Activated T-helper 2 cell treated with anti-CD3 and anti-CD28 coated beads, Interferon-gamma antibody, Interleukin-2, Interleukin-4, amounts not matched to agents 10 μg/mL and 5 μg/mL and 100 μg/mL, durations not matched to agents 14 hours and 24 hours and 36 hours (primary cell): ENCODE results near the gene ADCY10. TPM values are rescaled to one million over a fixed set of nuclear protein-coding genes. Genes with fewer than 3 reads are reported as not detected.

ENCODE experiments used
- DNase-seq: peaks from one replicate; pipeline ENCODE4 v3.0.0; 2021; ENCODE audit warnings: low spot score
- H3K27ac Mint-ChIP-seq: one replicate; pipeline ENCODE4 v1.8.0; 2021; ENCODE audit warnings: mixed read lengths
- H3K27me3 Mint-ChIP-seq: one replicate; pipeline ENCODE4 v1.8.0; 2021; ENCODE audit warnings: low read depth, mixed read lengths
- H3K36me3 Mint-ChIP-seq: one replicate; pipeline ENCODE4 v1.8.0; 2021; ENCODE audit warnings: low read depth, mixed read lengths
- H3K4me1 Mint-ChIP-seq: one replicate; pipeline ENCODE4 v1.8.0; 2021; ENCODE audit warnings: low read depth, mixed read lengths
- H3K4me3 Mint-ChIP-seq: one replicate; pipeline ENCODE4 v1.8.0; 2021; ENCODE audit warnings: low read depth, mild to moderate bottlenecking, moderate library complexity, mixed read lengths
- H3K9me3 Mint-ChIP-seq: one replicate; pipeline ENCODE4 v1.8.0; 2021; ENCODE audit warnings: mixed read lengths
- intact Hi-C: fragments of 100-400 bp; cut with micrococcal nuclease; formaldehyde crosslinking; loops from one replicate; pipeline ENCODE4 v1.15.1; 2023
- total RNA-seq: library from RNA; stranded (reverse); gene quantifications from 2 replicates; pipeline ENCODE4 v1.2.3, GENCODE V29; 2022

The ADCY10 gene
- total RNA-seq, 1 donor from 2014 or later: 0.09 TPM

- Mint-ChIP-seq H3K27ac (no peak overlapping the region), H3K4me3 (no peak overlapping the region), H3K27me3 (no peaks in the 10 kb centered on the region), H3K9me3 (no peaks in the 10 kb centered on the region), H3K4me1 (peaks cover 7% of the 10 kb centered on the region), H3K36me3 (peaks cover 26% of the 10 kb centered on the region)
- intact Hi-C loops: no loop called here
- no peak for DNase-seq
These were observed 124.4 kb downstream of the ADCY10 start for GRCh38 chr1:167789501-167789900.

- H3K27me3 Mint-ChIP-seq: no peaks in the 10 kb centered on the region
- peaks cover 5% of the 10 kb centered on the region for H3K4me1 Mint-ChIP-seq
- peaks cover 4% of the 10 kb centered on the region for H3K9me3 Mint-ChIP-seq
- no peak for DNase-seq
- H3K27ac Mint-ChIP-seq: no peak overlapping the region
- no peak overlapping the region for H3K4me3 Mint-ChIP-seq
- intact Hi-C loops: no loop called here
- H3K36me3 Mint-ChIP-seq: peaks cover 18% of the 10 kb centered on the region
These were observed 127.4 kb downstream of the ADCY10 start for GRCh38 chr1:167786502-167786901.

- intact Hi-C loops: no loop called here
- Mint-ChIP-seq H3K27me3 (no peaks in the 10 kb centered on the region), H3K27ac (no peak overlapping the region), H3K36me3 (peaks cover 28% of the 10 kb centered on the region), H3K4me3 (no peak overlapping the region), H3K4me1 (peaks cover 5% of the 10 kb centered on the region), H3K9me3 (peaks cover 19% of the 10 kb centered on the region)
- DNase-seq: no peak
These were observed 128.9 kb downstream of the ADCY10 start for GRCh38 chr1:167784876-167785550.

GRCh38 chr1:167782946-167783345, 131.0 kb downstream of the ADCY10 start:
- intact Hi-C loops: no loop called here
- Mint-ChIP-seq H3K4me1 (peaks cover 5% of the 10 kb centered on the region), H3K4me3 (no peak overlapping the region), H3K36me3 (peaks cover 32% of the 10 kb centered on the region), H3K27ac (no peak overlapping the region), H3K9me3 (peaks cover 24% of the 10 kb centered on the region), H3K27me3 (no peaks in the 10 kb centered on the region)
- no peak for DNase-seq

GRCh38 chr1:167781558-167781957, 132.4 kb downstream of the ADCY10 start:
- Mint-ChIP-seq H3K36me3 (peaks cover 39% of the 10 kb centered on the region), H3K27me3 (no peaks in the 10 kb centered on the region), H3K27ac (no peak overlapping the region), H3K9me3 (peaks cover 28% of the 10 kb centered on the region), H3K4me1 (peaks cover 15% of the 10 kb centered on the region), H3K4me3 (no peak overlapping the region)
- no peak for DNase-seq
- intact Hi-C loops: no loop called here

- H3K27ac Mint-ChIP-seq: peak overlapping the region; percentile 76
- H3K27me3 Mint-ChIP-seq: no peaks in the 10 kb centered on the region
- H3K4me3 Mint-ChIP-seq: no peak overlapping the region
- H3K36me3 Mint-ChIP-seq: peaks cover 53% of the 10 kb centered on the region
- no peak for DNase-seq
- H3K4me1 Mint-ChIP-seq: peaks cover 23% of the 10 kb centered on the region
- intact Hi-C loops: no loop called here
- peaks cover 28% of the 10 kb centered on the region for H3K9me3 Mint-ChIP-seq
These were observed 136.7 kb downstream of the ADCY10 start for GRCh38 chr1:167777269-167777650.

GRCh38 chr1:167776616-167777268, 137.2 kb downstream of the ADCY10 start:
- intact Hi-C loops: no loop called here
- DNase-seq: no peak
- no peak overlapping the region for H3K4me3 Mint-ChIP-seq
- H3K36me3 Mint-ChIP-seq: peaks cover 57% of the 10 kb centered on the region
- H3K4me1 Mint-ChIP-seq: peaks cover 23% of the 10 kb centered on the region
- peaks cover 25% of the 10 kb centered on the region for H3K9me3 Mint-ChIP-seq
- no peaks in the 10 kb centered on the region for H3K27me3 Mint-ChIP-seq
- H3K27ac Mint-ChIP-seq: peak overlapping the region; percentile 76

- intact Hi-C loops: no loop called here
- H3K36me3 Mint-ChIP-seq: peaks cover 59% of the 10 kb centered on the region
- no peak overlapping the region for H3K4me3 Mint-ChIP-seq
- no peak overlapping the region for H3K27ac Mint-ChIP-seq
- H3K9me3 Mint-ChIP-seq: peaks cover 21% of the 10 kb centered on the region
- DNase-seq: no peak
- H3K27me3 Mint-ChIP-seq: no peaks in the 10 kb centered on the region
- H3K4me1 Mint-ChIP-seq: peaks cover 23% of the 10 kb centered on the region
These were observed 137.8 kb downstream of the ADCY10 start for GRCh38 chr1:167776151-167776550.

- Mint-ChIP-seq H3K4me3 (no peak overlapping the region), H3K27me3 (no peaks in the 10 kb centered on the region), H3K36me3 (peaks cover 58% of the 10 kb centered on the region), H3K9me3 (peaks cover 11% of the 10 kb centered on the region), H3K27ac (no peak overlapping the region), H3K4me1 (peaks cover 23% of the 10 kb centered on the region)
- no peak for DNase-seq
- intact Hi-C loops: no loop called here
These were observed 138.8 kb downstream of the ADCY10 start for GRCh38 chr1:167775178-167775577.

- intact Hi-C loops: no loop called here
- Mint-ChIP-seq H3K4me1 (peaks cover 23% of the 10 kb centered on the region), H3K27ac (no peak overlapping the region), H3K36me3 (peaks cover 58% of the 10 kb centered on the region), H3K4me3 (no peak overlapping the region), H3K27me3 (no peaks in the 10 kb centered on the region), H3K9me3 (peaks cover 6% of the 10 kb centered on the region)
- no peak for DNase-seq
These were observed 139.2 kb downstream of the ADCY10 start for GRCh38 chr1:167774710-167775109.

GRCh38 chr1:167773516-167773915, 140.4 kb downstream of the ADCY10 start:
- Mint-ChIP-seq H3K9me3 (peaks cover 4% of the 10 kb centered on the region), H3K4me1 (peaks cover 23% of the 10 kb centered on the region), H3K36me3 (peaks cover 62% of the 10 kb centered on the region), H3K27me3 (no peaks in the 10 kb centered on the region), H3K27ac (no peak overlapping the region), H3K4me3 (no peak overlapping the region)
- intact Hi-C loops: no loop called here
- DNase-seq: no peak

- intact Hi-C loops: no loop called here
- Mint-ChIP-seq H3K36me3 (peaks cover 67% of the 10 kb centered on the region), H3K27me3 (no peaks in the 10 kb centered on the region)
These were observed 141.5 kb downstream of the ADCY10 start for GRCh38 chr1:167772436-167772835.

GRCh38 chr1:167770127-167770526, 143.8 kb downstream of the ADCY10 start:
- no peak overlapping the region for H3K4me3 Mint-ChIP-seq
- intact Hi-C loops: no loop called here
- no peak overlapping the region for H3K27ac Mint-ChIP-seq

More at GRCh38 chr1:167772436-167772835, 141.5 kb downstream of the ADCY10 start:
- Mint-ChIP-seq H3K4me1 (peaks cover 25% of the 10 kb centered on the region), H3K4me3 (no peak overlapping the region), H3K27ac (no peak overlapping the region), H3K9me3 (peaks cover 3% of the 10 kb centered on the region)
- no peak for DNase-seq

More at GRCh38 chr1:167770127-167770526, 143.8 kb downstream of the ADCY10 start:
- no peak for DNase-seq
- Mint-ChIP-seq H3K4me1 (peaks cover 8% of the 10 kb centered on the region), H3K27me3 (no peaks in the 10 kb centered on the region), H3K36me3 (peaks cover 56% of the 10 kb centered on the region), H3K9me3 (no peaks in the 10 kb centered on the region)
